ENCODE measurements around the gene CLEC10A.

DNA sequence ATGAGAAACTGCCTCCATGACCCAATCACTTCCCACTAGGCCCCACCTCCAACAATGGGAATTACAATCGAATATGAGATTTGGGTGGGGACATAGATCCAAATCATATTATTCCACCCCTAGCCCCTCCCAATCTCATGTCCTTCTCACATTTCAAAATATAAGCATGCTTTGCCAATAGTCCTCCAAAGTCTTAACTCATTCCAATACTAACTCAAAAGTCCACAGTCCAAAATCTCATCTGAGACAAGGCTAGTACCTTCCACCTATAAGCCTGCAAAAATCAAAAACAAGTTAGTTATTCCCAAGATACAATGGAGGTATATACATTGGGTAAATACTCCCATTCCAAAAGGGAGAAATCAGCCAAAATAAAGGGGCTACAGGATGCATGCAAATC is 12.9 kb downstream of the CLEC10A start:
- TF ChIP-seq, protein P1, sequence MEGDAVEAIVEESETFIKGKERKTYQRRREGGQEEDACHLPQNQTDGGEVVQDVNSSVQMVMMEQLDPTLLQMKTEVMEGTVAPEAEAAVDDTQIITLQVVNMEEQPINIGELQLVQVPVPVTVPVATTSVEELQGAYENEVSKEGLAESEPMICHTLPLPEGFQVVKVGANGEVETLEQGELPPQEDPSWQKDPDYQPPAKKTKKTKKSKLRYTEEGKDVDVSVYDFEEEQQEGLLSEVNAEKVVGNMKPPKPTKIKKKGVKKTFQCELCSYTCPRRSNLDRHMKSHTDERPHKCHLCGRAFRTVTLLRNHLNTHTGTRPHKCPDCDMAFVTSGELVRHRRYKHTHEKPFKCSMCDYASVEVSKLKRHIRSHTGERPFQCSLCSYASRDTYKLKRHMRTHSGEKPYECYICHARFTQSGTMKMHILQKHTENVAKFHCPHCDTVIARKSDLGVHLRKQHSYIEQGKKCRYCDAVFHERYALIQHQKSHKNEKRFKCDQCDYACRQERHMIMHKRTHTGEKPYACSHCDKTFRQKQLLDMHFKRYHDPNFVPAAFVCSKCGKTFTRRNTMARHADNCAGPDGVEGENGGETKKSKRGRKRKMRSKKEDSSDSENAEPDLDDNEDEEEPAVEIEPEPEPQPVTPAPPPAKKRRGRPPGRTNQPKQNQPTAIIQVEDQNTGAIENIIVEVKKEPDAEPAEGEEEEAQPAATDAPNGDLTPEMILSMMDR (IDR thresholded peaks at IDR 0.05; ENCODE audit: extremely low read depth in 1 of 2, insufficient read depth in 1 of 2, low read depth in 1 of 2, low read length in 2 of 2): no peak
- TF ChIP-seq POLR2AphosphoS5 (IDR thresholded peaks at IDR 0.05; ENCODE audit: insufficient read depth, low read depth, low read length): no peak
- TF ChIP-seq, protein P2, sequence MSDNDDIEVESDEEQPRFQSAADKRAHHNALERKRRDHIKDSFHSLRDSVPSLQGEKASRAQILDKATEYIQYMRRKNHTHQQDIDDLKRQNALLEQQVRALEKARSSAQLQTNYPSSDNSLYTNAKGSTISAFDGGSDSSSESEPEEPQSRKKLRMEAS (IDR thresholded peaks at IDR 0.05; ENCODE audit: insufficient read depth, insufficient read length): no peak
- TF ChIP-seq POLR2A (IDR thresholded peaks at IDR 0.05; ENCODE audit: low read depth, low read length): no peak
- no peak for TF ChIP-seq EZH2 (IDR thresholded peaks at IDR 0.05; ENCODE audit: borderline replicate concordance, low read depth, low read length, severe bottlenecking)
- no peak for TF ChIP-seq MYC (IDR thresholded peaks at IDR 0.05; ENCODE audit: low read depth, low read length)
- no peak for TF ChIP-seq FOS (IDR thresholded peaks at IDR 0.05; ENCODE audit: borderline replicate concordance, insufficient read depth, low read length)
- no peak for TF ChIP-seq JUN (IDR thresholded peaks at IDR 0.05; ENCODE audit: borderline replicate concordance, insufficient read depth, insufficient read length, low read depth)
- TF ChIP-seq GATA2 (IDR thresholded peaks at IDR 0.05; ENCODE audit: insufficient read depth, insufficient read length, low read depth, low read length): no peak

Data from endothelial cell of umbilical vein (primary cell).